VCaP (cell line): ENCODE measurements around the gene GSTM3.
"Not testable (repeated sequence)": the region's sequence is repeated elsewhere in the genome, so short reads cannot be mapped to it uniquely, and the experiment has no call there.

Experiments
- H3K27ac ChIP-seq: fragments of 450-650 bp; 2 replicates; pipeline ENCODE4 v1.5.1; 2017
- TF ChIP-seq, protein P1 (sequence below): fragments of 450-650 bp; conservative IDR thresholded peaks from 2 replicates; pipeline ENCODE4 v1.5.1; 2017; ENCODE audit warnings: mild to moderate bottlenecking, moderate library complexity

The GSTM3 gene

DNA sequence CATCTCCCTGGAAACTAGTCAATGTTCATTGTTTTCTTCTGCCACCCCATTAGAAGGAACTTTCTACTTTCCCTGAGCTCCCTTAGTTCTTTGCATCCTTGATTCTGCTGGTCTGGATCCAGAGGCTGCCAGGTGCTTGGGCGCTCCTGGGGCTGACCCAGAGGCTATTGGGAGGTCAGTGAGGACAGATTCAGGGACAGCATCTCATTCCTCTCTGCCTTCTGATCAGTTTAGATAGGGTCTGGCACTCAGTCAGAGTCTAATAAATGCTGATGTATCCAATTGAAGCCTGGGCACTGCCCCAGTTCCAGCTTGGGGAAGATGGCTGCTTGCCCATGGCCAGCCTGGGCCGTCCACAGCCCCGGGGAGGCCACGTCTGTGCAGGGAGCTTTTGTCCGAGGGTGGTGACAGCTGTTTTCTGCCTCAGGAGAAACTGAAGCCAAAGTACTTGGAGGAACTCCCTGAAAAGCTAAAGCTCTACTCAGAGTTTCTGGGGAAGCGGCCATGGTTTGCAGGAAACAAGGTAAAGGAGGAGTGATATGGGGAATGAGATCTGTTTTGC, 50.9 kb downstream of the GSTM3 start:
- TF ChIP-seq, protein P1, sequence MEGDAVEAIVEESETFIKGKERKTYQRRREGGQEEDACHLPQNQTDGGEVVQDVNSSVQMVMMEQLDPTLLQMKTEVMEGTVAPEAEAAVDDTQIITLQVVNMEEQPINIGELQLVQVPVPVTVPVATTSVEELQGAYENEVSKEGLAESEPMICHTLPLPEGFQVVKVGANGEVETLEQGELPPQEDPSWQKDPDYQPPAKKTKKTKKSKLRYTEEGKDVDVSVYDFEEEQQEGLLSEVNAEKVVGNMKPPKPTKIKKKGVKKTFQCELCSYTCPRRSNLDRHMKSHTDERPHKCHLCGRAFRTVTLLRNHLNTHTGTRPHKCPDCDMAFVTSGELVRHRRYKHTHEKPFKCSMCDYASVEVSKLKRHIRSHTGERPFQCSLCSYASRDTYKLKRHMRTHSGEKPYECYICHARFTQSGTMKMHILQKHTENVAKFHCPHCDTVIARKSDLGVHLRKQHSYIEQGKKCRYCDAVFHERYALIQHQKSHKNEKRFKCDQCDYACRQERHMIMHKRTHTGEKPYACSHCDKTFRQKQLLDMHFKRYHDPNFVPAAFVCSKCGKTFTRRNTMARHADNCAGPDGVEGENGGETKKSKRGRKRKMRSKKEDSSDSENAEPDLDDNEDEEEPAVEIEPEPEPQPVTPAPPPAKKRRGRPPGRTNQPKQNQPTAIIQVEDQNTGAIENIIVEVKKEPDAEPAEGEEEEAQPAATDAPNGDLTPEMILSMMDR, result no peak
- H3K27ac ChIP-seq, result no peak overlapping the region

DNA sequence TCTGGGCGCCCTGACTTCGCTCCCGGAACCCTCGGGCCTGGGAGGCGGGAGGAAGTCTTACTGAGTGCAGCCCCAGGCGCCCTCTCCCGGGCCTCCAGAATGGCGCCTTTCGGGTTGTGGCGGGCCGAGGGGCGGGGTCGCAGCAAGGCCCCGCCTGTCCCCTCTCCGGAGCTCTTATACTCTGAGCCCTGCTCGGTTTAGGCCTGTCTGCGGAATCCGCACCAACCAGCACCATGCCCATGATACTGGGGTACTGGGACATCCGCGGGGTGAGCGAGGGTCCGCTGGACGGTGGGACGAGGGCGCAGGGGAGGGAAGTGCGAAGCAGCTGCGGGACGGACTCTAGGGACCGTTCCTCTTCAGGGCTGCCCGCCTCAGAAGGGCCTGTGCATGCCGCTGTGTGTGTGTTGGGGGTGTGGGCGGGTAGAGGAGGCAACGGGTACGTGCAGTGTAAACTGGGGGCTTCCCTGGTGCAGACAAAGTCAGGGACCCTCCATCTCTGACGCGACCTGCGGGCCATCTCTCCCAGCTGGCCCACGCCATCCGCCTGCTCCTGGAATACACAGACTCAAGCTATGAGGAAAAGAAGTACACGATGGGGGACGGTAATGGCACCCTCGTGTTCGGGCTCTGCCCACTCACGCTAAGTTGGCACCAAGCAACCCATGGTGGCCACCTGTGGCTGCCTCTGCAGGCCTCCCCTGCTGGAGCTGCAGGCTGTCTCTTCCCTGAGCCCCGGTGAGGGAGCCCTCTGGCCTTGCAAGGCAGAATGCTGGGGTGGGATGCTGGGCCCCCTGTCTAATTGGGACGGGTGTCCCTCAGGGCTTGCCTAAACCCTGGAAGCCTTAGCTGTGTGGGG, 53.0 kb downstream of the GSTM3 start, which contains the start of gene GSTM1:
TSS of gene GSTM1 (plus strand) at position 177 of the 859 bp plus-strand sequence. CDS start at position 234, 57 bp downstream.
- H3K27ac ChIP-seq, result no peak within 1 kb of the TSS
- TF ChIP-seq, protein P1, result no peak

DNA sequence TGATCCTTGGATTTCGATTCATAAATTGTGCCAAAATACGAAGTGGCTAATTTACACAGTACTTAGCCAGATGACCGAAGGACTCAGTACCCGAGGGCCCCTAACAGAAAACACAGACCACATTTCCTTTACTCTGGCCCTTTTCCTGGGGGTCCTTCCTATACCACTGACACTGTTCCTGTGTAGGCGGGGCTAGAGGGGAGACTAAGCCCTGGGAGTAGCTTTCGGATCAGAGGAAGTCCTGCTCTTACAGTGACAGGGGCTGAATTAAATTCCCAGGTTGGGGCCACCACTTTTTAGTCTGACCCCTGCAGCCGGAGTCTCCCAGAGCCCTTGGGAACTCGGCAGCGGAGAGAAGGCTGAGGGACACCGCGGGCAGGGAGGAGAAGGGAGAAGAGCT, 53.7 kb downstream of the GSTM3 start:
- not testable (repeated sequence) for H3K27ac ChIP-seq

DNA sequence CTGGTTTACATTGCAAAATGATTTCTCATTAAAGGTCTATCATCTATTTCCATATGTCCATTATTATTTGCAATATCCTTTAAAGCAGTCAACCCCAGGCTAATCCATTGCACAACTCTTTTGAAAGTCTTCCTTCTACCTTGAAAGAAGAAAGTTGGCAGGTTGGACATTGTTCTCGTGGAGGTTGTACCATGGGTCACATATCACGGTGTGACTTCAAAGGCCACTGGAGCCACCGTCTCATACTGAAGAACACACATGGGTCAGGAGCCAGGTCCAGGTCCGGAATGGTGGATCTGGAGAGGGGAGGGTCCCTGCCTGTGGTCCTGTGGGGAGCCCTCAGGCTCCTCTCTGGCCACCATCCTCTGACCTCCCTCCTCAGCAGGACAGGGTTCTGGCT, 54.9 kb downstream of the GSTM3 start:
- H3K27ac ChIP-seq, result not testable (repeated sequence)

DNA sequence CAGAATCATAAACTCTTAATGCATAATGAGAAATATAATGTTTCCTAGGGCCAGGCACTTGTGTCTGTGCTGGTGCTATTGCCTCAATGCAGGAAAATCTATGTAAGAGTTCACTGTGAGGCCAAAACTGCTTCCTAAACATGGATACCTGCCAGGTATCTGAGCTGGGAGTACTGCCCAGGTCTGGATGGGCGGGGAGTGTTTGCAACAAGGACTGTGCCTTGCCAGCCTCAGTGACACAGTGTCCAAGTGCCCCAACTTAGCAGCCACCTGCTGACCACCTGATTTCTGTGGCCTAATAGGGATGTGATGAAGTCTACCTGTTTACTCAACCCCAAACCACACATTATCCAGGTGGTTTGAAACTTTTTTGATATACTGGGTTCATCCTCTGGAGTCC, 55.4 kb downstream of the GSTM3 start:
- not testable (repeated sequence) for H3K27ac ChIP-seq

DNA sequence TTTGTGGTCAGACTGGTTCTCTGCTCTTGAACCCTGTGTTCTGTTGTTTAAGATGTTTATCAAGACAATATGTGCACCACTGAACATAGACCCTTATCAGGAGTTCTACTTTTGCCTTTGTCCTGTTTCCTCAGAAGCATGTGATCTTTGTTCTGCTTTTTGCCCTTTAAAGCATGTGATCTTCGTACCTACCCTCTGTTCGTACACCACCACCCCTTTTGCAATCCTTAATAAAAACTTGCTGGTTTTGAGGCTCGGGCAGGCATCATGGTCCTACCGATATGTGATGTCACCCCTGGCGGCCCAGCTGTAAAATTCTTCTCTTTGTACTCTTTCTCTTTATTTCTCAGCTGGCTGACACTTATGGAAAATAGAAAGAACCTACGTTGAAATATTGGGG, 56.1 kb downstream of the GSTM3 start:
- not testable (repeated sequence) for H3K27ac ChIP-seq
